ENCODE measurements around the gene PKNOX2.

Gene PKNOX2

GRCh38 chr11:125376117-125376516, 211.6 kb downstream of the PKNOX2 start:
- DNase-seq (ENCODE audit: low read depth in 2 of 2): peak in 1 of 2 donors; percentile 47
- no peak overlapping the region for H3K4me3 ChIP-seq (replicated peaks in 1 of 2; ENCODE audit: low read depth in 2 of 2, low read length in 2 of 2)
- TF ChIP-seq CTCF (IDR thresholded peaks at IDR 0.05; ENCODE audit: low read depth, low read length): no peak

DNA sequence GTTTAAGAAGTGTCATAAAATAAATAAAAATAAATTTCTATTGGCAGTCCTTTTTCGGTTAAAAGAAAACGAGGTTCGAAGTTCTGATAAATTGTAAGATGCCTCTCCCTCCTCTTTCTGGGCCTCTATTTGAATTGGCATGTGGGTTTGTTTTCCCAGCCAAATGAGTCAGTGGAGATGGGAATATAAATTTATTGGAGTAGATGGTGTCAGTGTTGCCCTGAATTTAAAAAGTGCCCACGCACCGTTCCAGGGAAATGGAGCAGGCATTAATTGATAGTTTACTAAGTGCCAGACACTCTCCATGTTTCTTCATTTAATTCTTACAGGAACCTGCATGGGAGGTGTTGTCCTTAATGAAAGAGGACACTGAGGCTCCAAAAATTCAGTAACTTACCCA, 212.3 kb downstream of the PKNOX2 start:
- H3K4me3 ChIP-seq (replicated peaks in 1 of 2; ENCODE audit: low read depth in 2 of 2, low read length in 2 of 2): no peak overlapping the region
- no peak for TF ChIP-seq CTCF (IDR thresholded peaks at IDR 0.05; ENCODE audit: low read depth, low read length)
- DNase-seq (ENCODE audit: low read depth in 2 of 2): no peak

- no peak for DNase-seq (ENCODE audit: low read depth in 2 of 2)
- no peak for TF ChIP-seq CTCF (IDR thresholded peaks at IDR 0.05; ENCODE audit: low read depth, low read length)
- H3K4me3 ChIP-seq (replicated peaks in 1 of 2; ENCODE audit: low read depth in 2 of 2, low read length in 2 of 2): no peak overlapping the region
Observed at GRCh38 chr11:125378083-125378482, 213.5 kb downstream of the PKNOX2 start.

- TF ChIP-seq CTCF (IDR thresholded peaks at IDR 0.05; ENCODE audit: low read depth, low read length): no peak
Observed at GRCh38 chr11:125378571-125378970, 214.0 kb downstream of the PKNOX2 start.

GRCh38 chr11:125379565-125379964, 215.0 kb downstream of the PKNOX2 start:
- no peak for DNase-seq (ENCODE audit: low read depth in 2 of 2)
- no peak for TF ChIP-seq CTCF (IDR thresholded peaks at IDR 0.05; ENCODE audit: low read depth, low read length)
- H3K4me3 ChIP-seq (replicated peaks in 1 of 2; ENCODE audit: low read depth in 2 of 2, low read length in 2 of 2): no peak overlapping the region

More at GRCh38 chr11:125378571-125378970, 214.0 kb downstream of the PKNOX2 start:
- no peak for DNase-seq (ENCODE audit: low read depth in 2 of 2)
- no peak overlapping the region for H3K4me3 ChIP-seq (replicated peaks in 1 of 2; ENCODE audit: low read depth in 2 of 2, low read length in 2 of 2)

DNA sequence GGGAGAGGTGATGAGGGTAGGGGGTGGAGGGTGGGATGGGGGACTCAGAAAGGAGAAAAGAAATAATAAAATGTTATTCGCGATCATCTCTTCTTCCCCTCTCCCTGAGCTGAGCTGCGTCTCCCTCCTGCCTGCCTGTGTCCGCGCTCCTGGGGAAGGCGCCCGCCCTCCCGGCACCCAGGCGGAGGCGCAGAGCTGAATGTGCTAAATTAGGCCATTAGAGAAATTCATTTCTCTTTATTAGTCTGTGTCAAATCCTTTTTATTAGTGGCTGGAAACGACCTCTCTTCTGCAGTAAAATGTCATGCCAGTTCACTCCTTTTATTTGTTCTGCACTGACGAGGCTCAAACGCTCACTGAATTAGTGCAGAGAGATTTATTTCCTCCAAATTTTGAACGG, 215.4 kb downstream of the PKNOX2 start:
- H3K4me3 ChIP-seq (replicated peaks in 1 of 2; ENCODE audit: low read depth in 2 of 2, low read length in 2 of 2): no peak overlapping the region
- no peak for TF ChIP-seq CTCF (IDR thresholded peaks at IDR 0.05; ENCODE audit: low read depth, low read length)
- no peak for DNase-seq (ENCODE audit: low read depth in 2 of 2)

GRCh38 chr11:125380756-125381445, 216.3 kb downstream of the PKNOX2 start:
- H3K4me3 ChIP-seq (replicated peaks in 1 of 2; ENCODE audit: low read depth in 2 of 2, low read length in 2 of 2): no peak overlapping the region
- DNase-seq (ENCODE audit: low read depth in 2 of 2): no peak
- no peak for TF ChIP-seq CTCF (IDR thresholded peaks at IDR 0.05; ENCODE audit: low read depth, low read length)

All from cardiac fibroblast (primary cell).